DMS53 (cell line): ENCODE data around the gene GPR35.
"Not testable (repeated sequence)": the region's sequence is repeated elsewhere in the genome, so short reads cannot be mapped to it uniquely, and the experiment has no call there.

Source experiments
- DNase-seq: peaks from one replicate; lab custom pipeline; 2025; lab: John Stamatoyannopoulos, UW

GPR35 gene

GRCh38 chr2:240662681-240663080 is 37.4 kb downstream of the GPR35 start:
- DNase-seq: no peak

- DNase-seq: no peak
Observed at GRCh38 chr2:240663546-240664190, 38.4 kb downstream of the GPR35 start.

- DNase-seq: no peak
Observed at GRCh38 chr2:240664622-240665021, 39.3 kb downstream of the GPR35 start.

GRCh38 chr2:240670402-240670801 is 45.1 kb downstream of the GPR35 start:
- DNase-seq: no peak

- no peak for DNase-seq
Observed at GRCh38 chr2:240670950-240671349, 45.7 kb downstream of the GPR35 start.

GRCh38 chr2:240672076-240672700 is 46.9 kb downstream of the GPR35 start:
- DNase-seq: no peak

GRCh38 chr2:240672701-240673190 is 47.5 kb downstream of the GPR35 start:
- DNase-seq: no peak

GRCh38 chr2:240674461-240675184 is 49.3 kb downstream of the GPR35 start:
- DNase-seq: not testable (repeated sequence)

- not testable (repeated sequence) for DNase-seq
Observed at GRCh38 chr2:240675345-240675744, 50.1 kb downstream of the GPR35 start.

GRCh38 chr2:240678043-240678442 is 52.8 kb downstream of the GPR35 start:
- not testable (repeated sequence) for DNase-seq

GRCh38 chr2:240678909-240679308 is 53.6 kb downstream of the GPR35 start:
- DNase-seq: not testable (repeated sequence)

GRCh38 chr2:240680185-240680584 is 54.9 kb downstream of the GPR35 start:
- DNase-seq: not testable (repeated sequence)
